Measurements from ENCODE around the gene CALML6. TPM values are rescaled to one million over a fixed set of nuclear protein-coding genes. Genes with fewer than 3 reads are reported as not detected.

The CALML6 gene
- total and polyA plus RNA-seq, 2 of the 8 experiments (the other 6 are each of a cell fraction or from before 2014, with no cell fraction given) = 0.54 to 1.3 TPM

GRCh38 chr1:1947493-1947892, 32.4 kb downstream of the CALML6 start (continued):
- TF ChIP-seq ATF2 (IDR thresholded peaks at IDR 0.05; ENCODE audit: low read length) (no peak), RAD21 (IDR thresholded peaks at IDR 0.05 in 1 of 2, conservative IDR thresholded peaks at IDR 0.05 in 1 of 2; ENCODE audit: low read depth in 2 of 2, low read length in 2 of 2) (no peak), EZH2 (IDR thresholded peaks at IDR 0.05; ENCODE audit: low read depth, low read length, severe bottlenecking) (no peak), CBX8 (IDR thresholded peaks at IDR 0.05; ENCODE audit: borderline replicate concordance, low read depth, low read length) (no peak)
